ENCODE data around the gene SLC8B1. TPM values are rescaled to one million over a fixed set of nuclear protein-coding genes. Genes with fewer than 3 reads are reported as not detected.

The SLC8B1 gene
- polyA plus RNA-seq, 1 donor (not counting 4 experiments of a cell fraction or from before 2014, with no cell fraction given): 8.0 TPM

- Histone ChIP-seq H3K27me3 (ENCODE audit: control insufficient read depth, extremely low read depth, insufficient read depth, low read length) (no peaks in the 10 kb centered on the region), H3K9ac (ENCODE audit: control insufficient read depth, extremely low read depth, insufficient read depth, low read length) (no peak overlapping the region), H3K27ac (ENCODE audit: control insufficient read depth, insufficient read depth, low read length) (no peak overlapping the region), H3K4me1 (ENCODE audit: control insufficient read depth, extremely low read depth, insufficient read depth, low read length) (no peaks in the 10 kb centered on the region), H3K9me1 (ENCODE audit: control insufficient read depth, extremely low read depth, insufficient read depth, low read length) (no peaks in the 10 kb centered on the region), H4K20me1 (ENCODE audit: control insufficient read depth, extremely low read depth, insufficient read depth, low read length) (no peaks in the 10 kb centered on the region), H3K9me3 (ENCODE audit: control insufficient read depth, low read depth, low read length) (no peaks in the 10 kb centered on the region), H3K4me2 (ENCODE audit: control insufficient read depth, extremely low read depth, insufficient read depth, low read depth, low read length) (no peak overlapping the region), H2AFZ (ENCODE audit: control insufficient read depth, low read length) (no peak overlapping the region), H3K79me2 (ENCODE audit: control insufficient read depth, insufficient read depth, low read length) (no peaks in the 10 kb centered on the region), H3K36me3 (ENCODE audit: control insufficient read depth in 2 of 2, extremely low read depth in 1 of 2, insufficient read depth in 2 of 2, low read length in 2 of 2) (peaks cover 5 to 18% of the 10 kb centered on the region in 2 experiments), H3K4me3 (ENCODE audit: control insufficient read depth in 2 of 3, extremely low read depth in 1 of 3, insufficient read depth in 2 of 3, low read depth in 1 of 3, low read length in 3 of 3) (no peak overlapping the region)
- no peak for DNase-seq (ENCODE audit: low read depth, low spot score)
- no peak for FAIRE-seq
- no peak for TF ChIP-seq EZH2 (IDR thresholded peaks at IDR 0.05; ENCODE audit: low read length)
- no peak for TF ChIP-seq CTCF (optimal IDR thresholded peaks at IDR 0.05 in 1 of 3, IDR thresholded peaks at IDR 0.05 in 1 of 3, conservative IDR thresholded peaks at IDR 0.05 in 1 of 3; ENCODE audit: extremely low read depth in 1 of 3, insufficient read depth in 2 of 3, low read length in 3 of 3)
- dilution Hi-C loops (cut with MboI; ENCODE audit: extremely low pct_ligation_motif_present, low sequenced_read_pairs): no loop called here
These were observed 43.3 kb downstream of the SLC8B1 start for GRCh38 chr12:113291586-113291985.

- no peaks in the 10 kb centered on the region for H3K79me2 ChIP-seq (ENCODE audit: control insufficient read depth, insufficient read depth, low read length)
- no peak for TF ChIP-seq EZH2 (IDR thresholded peaks at IDR 0.05; ENCODE audit: low read length)
- no peak for TF ChIP-seq CTCF (optimal IDR thresholded peaks at IDR 0.05 in 1 of 3, IDR thresholded peaks at IDR 0.05 in 1 of 3, conservative IDR thresholded peaks at IDR 0.05 in 1 of 3; ENCODE audit: extremely low read depth in 1 of 3, insufficient read depth in 2 of 3, low read length in 3 of 3)
- dilution Hi-C loops (cut with MboI; ENCODE audit: extremely low pct_ligation_motif_present, low sequenced_read_pairs): no loop called here
- no peaks in the 10 kb centered on the region for H3K4me1 ChIP-seq (ENCODE audit: control insufficient read depth, extremely low read depth, insufficient read depth, low read length)
- no peaks in the 10 kb centered on the region for H3K27me3 ChIP-seq (ENCODE audit: control insufficient read depth, extremely low read depth, insufficient read depth, low read length)
- H3K27ac ChIP-seq (ENCODE audit: control insufficient read depth, insufficient read depth, low read length): no peak overlapping the region
- no peaks in the 10 kb centered on the region for H3K9me3 ChIP-seq (ENCODE audit: control insufficient read depth, low read depth, low read length)
- H4K20me1 ChIP-seq (ENCODE audit: control insufficient read depth, extremely low read depth, insufficient read depth, low read length): no peaks in the 10 kb centered on the region
- no peak for DNase-seq (ENCODE audit: low read depth, low spot score)
- peaks cover 5 to 20% of the 10 kb centered on the region in 2 experiments for H3K36me3 ChIP-seq (ENCODE audit: control insufficient read depth in 2 of 2, extremely low read depth in 1 of 2, insufficient read depth in 2 of 2, low read length in 2 of 2)
- H3K9ac ChIP-seq (ENCODE audit: control insufficient read depth, extremely low read depth, insufficient read depth, low read length): no peak overlapping the region
- FAIRE-seq: no peak
- H3K4me3 ChIP-seq (ENCODE audit: control insufficient read depth in 2 of 3, extremely low read depth in 1 of 3, insufficient read depth in 2 of 3, low read depth in 1 of 3, low read length in 3 of 3): no peak overlapping the region
- H3K9me1 ChIP-seq (ENCODE audit: control insufficient read depth, extremely low read depth, insufficient read depth, low read length): no peaks in the 10 kb centered on the region
- H3K4me2 ChIP-seq (ENCODE audit: control insufficient read depth, extremely low read depth, insufficient read depth, low read depth, low read length): no peak overlapping the region
- no peak overlapping the region for H2AFZ ChIP-seq (ENCODE audit: control insufficient read depth, low read length)
These were observed 44.4 kb downstream of the SLC8B1 start for GRCh38 chr12:113290506-113290905.

Measured in keratinocyte (primary cell).